CD14-positive monocyte (primary cell): ENCODE results near the gene SSTR3. TPM values are rescaled to one million over a fixed set of nuclear protein-coding genes. Genes with fewer than 3 reads are reported as not detected.

Experiments used
- DNase-seq, 3 donors: peaks; one replicate each; pipeline ENCODE4 v3.0.0-alpha.2; 2011 to 2022
- H2AFZ ChIP-seq: 2 replicates; pipeline ENCODE4 v1.6.0; 2012; ENCODE audit warnings: mild to moderate bottlenecking, low read depth, low read length, inconsistent platforms; ENCODE audit not compliant: insufficient read depth, poor library complexity, severe bottlenecking
- H3K27ac ChIP-seq, 2 donors: 1 replicate in 1 of 2; 2 replicates in 1 of 2; pipeline ENCODE4 v1.5.1; 2012 to 2013; ENCODE audit warnings: low read length in 2 of 2, control low read depth in 1 of 2, inconsistent platforms in 1 of 2, low read depth in 1 of 2, mild to moderate bottlenecking in 1 of 2
- H3K27me3 ChIP-seq, 2 donors: one replicate each; pipeline versions ENCODE4 v1.6.0 to v1.6.1; 2011 to 2013; ENCODE audit warnings: low read length in 2 of 2; ENCODE audit not compliant: control insufficient read depth in 2 of 2, insufficient read depth in 2 of 2
- H3K36me3 ChIP-seq, 2 donors: replicated peaks in 1 of 2; 1 replicate in 1 of 2; 2 replicates in 1 of 2; pipeline versions ENCODE4 v1.5.1 to v1.6.1; 2012 to 2013; ENCODE audit warnings: low read length in 2 of 2, control low read depth in 1 of 2, inconsistent platforms in 1 of 2, mild to moderate bottlenecking in 1 of 2; ENCODE audit not compliant: insufficient read depth in 2 of 2, control insufficient read depth in 1 of 2
- H3K4me1 ChIP-seq, 2 donors: 1 replicate in 1 of 2; 2 replicates in 1 of 2; pipeline versions ENCODE4 v1.5.1 to v1.6.1; 2012 to 2013; ENCODE audit warnings: low read length in 2 of 2, control low read depth in 1 of 2, inconsistent platforms in 1 of 2, mild to moderate bottlenecking in 1 of 2, moderate library complexity in 1 of 2; ENCODE audit not compliant: insufficient read depth in 2 of 2, control insufficient read depth in 1 of 2
- H3K4me2 ChIP-seq: replicated peaks from 2 replicates; pipeline ENCODE3; 2012; ENCODE audit warnings: low read length, moderate library complexity, mild to moderate bottlenecking; ENCODE audit not compliant: poor library complexity, severe bottlenecking; ENCODE audit errors: extremely low read depth
- H3K4me3 ChIP-seq, 3 experiments: fragments of 200-600 bp in 1 of 3; sonication (generic) in 1 of 3; replicated peaks in 1 of 3; 1 replicate in 2 of 3; 2 replicates in 1 of 3; pipeline ENCODE4 v1.5.1; 2011 to 2013; ENCODE audit warnings: low read length in 3 of 3, mild to moderate bottlenecking in 3 of 3, control low read depth in 2 of 3, low read depth in 2 of 3, inconsistent platforms in 1 of 3, moderate library complexity in 1 of 3
- H3K79me2 ChIP-seq: 2 replicates; pipeline ENCODE4 v1.6.0; 2012; ENCODE audit warnings: mild to moderate bottlenecking, control low read depth, inconsistent platforms, low read length, moderate library complexity; ENCODE audit not compliant: insufficient read depth
- H3K9ac ChIP-seq: 2 replicates; pipeline ENCODE4 v1.6.0; 2017; ENCODE audit warnings: low read length, mild to moderate bottlenecking; ENCODE audit not compliant: insufficient read depth, poor library complexity, severe bottlenecking
- H3K9me3 ChIP-seq, 2 donors: replicated peaks in 1 of 2; 1 replicate in 1 of 2; 2 replicates in 1 of 2; pipeline versions ENCODE4 v1.5.1 to v1.6.1; 2012 to 2013; ENCODE audit warnings: low read length in 2 of 2, control low read depth in 1 of 2; ENCODE audit not compliant: control insufficient read depth in 1 of 2, insufficient read depth in 1 of 2
- H4K20me1 ChIP-seq: 2 replicates; pipeline ENCODE4 v1.6.0; 2012; ENCODE audit warnings: mild to moderate bottlenecking, low read length, control low read depth, moderate library complexity; ENCODE audit not compliant: insufficient read depth
- H3K27ac Mint-ChIP-seq, 7 donors: one replicate each; pipeline ENCODE4 v1.8.0; 2020; ENCODE audit warnings: mild to moderate bottlenecking in 7 of 7, mixed read lengths in 7 of 7, moderate library complexity in 6 of 7, inconsistent platforms in 2 of 7
- H3K27me3 Mint-ChIP-seq, 3 donors: one replicate each; pipeline ENCODE4 v1.8.0; 2021 to 2022; ENCODE audit warnings: low read depth in 3 of 3, mild to moderate bottlenecking in 3 of 3, mixed read lengths in 3 of 3, moderate library complexity in 3 of 3, inconsistent platforms in 1 of 3
- H3K36me3 Mint-ChIP-seq, 2 donors: one replicate each; pipeline ENCODE4 v1.8.0; 2020; ENCODE audit warnings: mixed read lengths in 2 of 2, inconsistent platforms in 1 of 2, mild to moderate bottlenecking in 1 of 2
- H3K4me1 Mint-ChIP-seq: one replicate; pipeline ENCODE4 v1.8.0; 2020; ENCODE audit warnings: mild to moderate bottlenecking, mixed read lengths
- H3K4me3 Mint-ChIP-seq, 2 donors: one replicate each; pipeline ENCODE4 v1.8.0; 2020; ENCODE audit warnings: mild to moderate bottlenecking in 2 of 2, mixed read lengths in 2 of 2, moderate library complexity in 1 of 2
- H3K9me3 Mint-ChIP-seq, 7 donors: one replicate each; pipeline ENCODE4 v1.8.0; 2020 to 2022; ENCODE audit warnings: mixed read lengths in 7 of 7, mild to moderate bottlenecking in 6 of 7, moderate library complexity in 6 of 7, inconsistent platforms in 2 of 7
- WGBS: methylation state at CpG from one replicate; pipeline ENCODE4 v1.1.5; 2013; ENCODE audit warnings: missing lambda C conversion rate; ENCODE audit not compliant: insufficient coverage; 5-methylcytosine and 5-hydroxymethylcytosine counted together
- intact Hi-C, 2 donors: fragments of 100-400 bp; cut with micrococcal nuclease; formaldehyde crosslinking; loops; one replicate each; pipeline versions ENCODE4 v1.15.0 to v1.15.1; 2023
- polyA plus RNA-seq, 3 donors: library from polyadenylated mRNA; depleted of rRNA in 1 of 3; unstranded in 2 of 3; stranded (reverse) in 1 of 3; fragments of 300-500 nt in 2 of 3; fragments of >200 nt in 1 of 3; fragmentation: Illumina TruSeq in 2 of 3; gene quantifications; 1 replicate in 2 of 3; 2 replicates in 1 of 3; pipeline ENCODE4 v1.2.3, GENCODE V29; 2012 to 2021
- TF ChIP-seq, protein P1 (sequence below): fragments of 200-600 bp; IDR thresholded peaks from one replicate; pipeline ENCODE4 v1.8.0; 2022; ENCODE audit warnings: antibody characterized with exemption, mild to moderate bottlenecking

SSTR3 gene
- polyA plus RNA-seq, 3 donors, result 0.04 TPM; not detected in 2

DNA sequence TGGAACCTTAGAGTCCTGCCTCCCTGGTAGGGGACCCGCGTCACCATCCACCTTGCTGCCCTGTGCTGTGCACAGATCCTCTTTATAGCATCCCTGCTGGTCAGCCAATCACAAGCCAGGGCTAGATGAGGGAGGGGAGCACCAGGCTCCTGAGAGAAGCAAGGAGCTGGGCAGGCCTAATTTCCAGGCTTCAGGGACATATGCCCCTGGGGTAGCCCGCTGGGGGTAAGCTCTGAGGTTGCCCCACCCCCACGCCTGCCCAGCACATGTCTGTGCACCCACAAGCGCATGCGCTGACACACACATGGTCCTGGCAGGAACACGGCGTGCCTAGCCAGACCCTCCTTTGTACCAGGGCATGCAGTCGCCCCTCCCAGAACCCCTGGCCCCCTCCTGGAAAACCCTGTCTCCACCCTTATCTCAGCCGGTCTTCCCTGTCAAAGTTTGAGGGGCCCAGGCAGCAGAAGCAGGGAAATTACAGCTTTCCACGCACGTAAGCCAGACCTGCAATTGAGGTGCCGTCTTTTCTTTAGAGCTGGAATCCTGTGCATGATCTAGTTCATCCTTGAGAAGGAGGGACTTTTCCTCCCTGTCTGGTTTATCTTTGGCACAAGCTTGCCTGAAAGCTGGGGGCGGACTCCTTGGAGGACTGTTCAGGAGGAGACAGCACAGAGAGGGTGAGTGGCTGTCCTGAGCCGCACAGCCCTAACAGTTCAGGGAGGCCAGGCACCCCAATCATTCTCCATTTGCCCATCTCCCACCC is 2.1 kb downstream of the SSTR3 start:
- H4K20me1 ChIP-seq, result no peaks in the 10 kb centered on the region
- no peaks in the 10 kb centered on the region for H3K27me3 ChIP-seq
- intact Hi-C loops, result no loop called here
- no peak overlapping the region for H3K9ac ChIP-seq
- H3K4me3 Mint-ChIP-seq, result no peak overlapping the region
- H3K9me3 Mint-ChIP-seq, result peaks cover 0 to 2% (median 0%) of the 10 kb centered on the region in 7 donors
- no peaks in the 10 kb centered on the region for H3K36me3 ChIP-seq
- peaks cover 2 to 5% of the 10 kb centered on the region in 2 donors for H3K4me1 ChIP-seq
- no peak overlapping the region for H3K4me3 ChIP-seq
- peaks cover 2% of the 10 kb centered on the region for H3K4me1 Mint-ChIP-seq
- DNase-seq, result no peak
- H3K36me3 Mint-ChIP-seq, result no peaks in the 10 kb centered on the region
- 90% methylated on average over 14 of the region's 15 CpGs for WGBS
- no peak overlapping the region for H3K27ac Mint-ChIP-seq
- TF ChIP-seq, protein P1, sequence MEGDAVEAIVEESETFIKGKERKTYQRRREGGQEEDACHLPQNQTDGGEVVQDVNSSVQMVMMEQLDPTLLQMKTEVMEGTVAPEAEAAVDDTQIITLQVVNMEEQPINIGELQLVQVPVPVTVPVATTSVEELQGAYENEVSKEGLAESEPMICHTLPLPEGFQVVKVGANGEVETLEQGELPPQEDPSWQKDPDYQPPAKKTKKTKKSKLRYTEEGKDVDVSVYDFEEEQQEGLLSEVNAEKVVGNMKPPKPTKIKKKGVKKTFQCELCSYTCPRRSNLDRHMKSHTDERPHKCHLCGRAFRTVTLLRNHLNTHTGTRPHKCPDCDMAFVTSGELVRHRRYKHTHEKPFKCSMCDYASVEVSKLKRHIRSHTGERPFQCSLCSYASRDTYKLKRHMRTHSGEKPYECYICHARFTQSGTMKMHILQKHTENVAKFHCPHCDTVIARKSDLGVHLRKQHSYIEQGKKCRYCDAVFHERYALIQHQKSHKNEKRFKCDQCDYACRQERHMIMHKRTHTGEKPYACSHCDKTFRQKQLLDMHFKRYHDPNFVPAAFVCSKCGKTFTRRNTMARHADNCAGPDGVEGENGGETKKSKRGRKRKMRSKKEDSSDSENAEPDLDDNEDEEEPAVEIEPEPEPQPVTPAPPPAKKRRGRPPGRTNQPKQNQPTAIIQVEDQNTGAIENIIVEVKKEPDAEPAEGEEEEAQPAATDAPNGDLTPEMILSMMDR, result no peak
- peaks cover 2 to 3% (median 2%) of the 10 kb centered on the region in 3 donors for H3K27me3 Mint-ChIP-seq
- H3K9me3 ChIP-seq, result no peaks in the 10 kb centered on the region
- H3K79me2 ChIP-seq, result no peaks in the 10 kb centered on the region
- no peak overlapping the region for H3K4me2 ChIP-seq
- no peak overlapping the region for H3K27ac ChIP-seq
- H2AFZ ChIP-seq, result no peak overlapping the region

DNA sequence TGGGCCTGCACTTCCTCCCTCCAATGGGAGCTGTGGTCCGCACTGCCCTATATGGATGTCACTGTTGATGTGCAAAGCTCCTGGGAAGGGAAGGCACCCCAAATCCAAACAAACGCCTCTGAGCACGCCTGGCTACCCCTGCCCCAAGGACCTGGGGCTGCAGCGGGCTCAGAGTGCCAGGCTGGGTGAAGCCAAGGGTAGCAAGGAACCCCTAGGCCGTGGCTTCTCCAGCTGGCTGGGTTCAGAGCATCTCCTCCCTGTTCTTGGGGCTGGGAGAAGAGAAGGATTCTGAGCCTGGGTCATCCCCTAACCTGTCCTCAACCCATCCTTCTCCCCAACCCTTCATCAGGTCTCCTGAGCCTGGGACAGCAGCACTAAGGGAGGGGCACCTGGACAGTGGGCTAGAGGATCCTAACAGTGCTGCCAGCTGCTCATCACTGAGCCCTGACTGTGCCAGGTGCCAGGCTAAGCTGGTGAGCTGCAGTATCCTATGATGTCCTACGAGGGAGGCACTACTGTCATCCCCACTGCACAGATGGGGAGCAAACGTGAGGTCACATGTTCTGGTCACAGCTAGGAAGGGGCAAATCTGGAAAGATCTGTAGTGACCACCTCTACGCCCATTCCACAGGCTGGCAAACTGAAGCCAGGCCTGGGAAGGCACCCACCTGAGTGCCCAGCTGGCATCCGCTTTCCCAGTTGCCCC is 3.0 kb downstream of the SSTR3 start:
- Mint-ChIP-seq H3K4me3 (no peak overlapping the region), H3K9me3 (peaks cover 0 to 3% (median 0%) of the 10 kb centered on the region in 7 donors), H3K27me3 (peaks cover 2 to 3% (median 3%) of the 10 kb centered on the region in 3 donors), H3K4me1 (peaks cover 4% of the 10 kb centered on the region), H3K36me3 (no peaks in the 10 kb centered on the region), H3K27ac (no peak overlapping the region)
- H2AFZ ChIP-seq, result no peak overlapping the region
- no peak overlapping the region for H3K4me2 ChIP-seq
- H3K36me3 ChIP-seq, result no peaks in the 10 kb centered on the region
- no peak overlapping the region for H3K27ac ChIP-seq
- intact Hi-C loops, result no loop called here
- WGBS, result 92% methylated on average over 7 of the region's 9 CpGs
- H3K27me3 ChIP-seq, result no peaks in the 10 kb centered on the region
- H3K79me2 ChIP-seq, result no peaks in the 10 kb centered on the region
- H3K4me1 ChIP-seq, result peaks cover 5 to 8% of the 10 kb centered on the region in 2 donors
- no peaks in the 10 kb centered on the region for H4K20me1 ChIP-seq
- TF ChIP-seq, protein P1, result no peak
- no peaks in the 10 kb centered on the region for H3K9me3 ChIP-seq
- no peak overlapping the region for H3K4me3 ChIP-seq
- no peak overlapping the region for H3K9ac ChIP-seq
- DNase-seq, result no peak
